Stimulated activated CD8-positive, alpha-beta memory T cell treated with anti-CD3 and anti-CD28 coated beads, Interleukin-15, amount 100 ng/mL, for 48 hours (primary cell): ENCODE results near the gene FCF1.

Experiments used
- DNase-seq, 2 donors: peaks; one replicate each; pipeline ENCODE4 v3.0.0-alpha.2; 2020; ENCODE audit warnings: low read depth in 2 of 2

The FCF1 gene

DNA sequence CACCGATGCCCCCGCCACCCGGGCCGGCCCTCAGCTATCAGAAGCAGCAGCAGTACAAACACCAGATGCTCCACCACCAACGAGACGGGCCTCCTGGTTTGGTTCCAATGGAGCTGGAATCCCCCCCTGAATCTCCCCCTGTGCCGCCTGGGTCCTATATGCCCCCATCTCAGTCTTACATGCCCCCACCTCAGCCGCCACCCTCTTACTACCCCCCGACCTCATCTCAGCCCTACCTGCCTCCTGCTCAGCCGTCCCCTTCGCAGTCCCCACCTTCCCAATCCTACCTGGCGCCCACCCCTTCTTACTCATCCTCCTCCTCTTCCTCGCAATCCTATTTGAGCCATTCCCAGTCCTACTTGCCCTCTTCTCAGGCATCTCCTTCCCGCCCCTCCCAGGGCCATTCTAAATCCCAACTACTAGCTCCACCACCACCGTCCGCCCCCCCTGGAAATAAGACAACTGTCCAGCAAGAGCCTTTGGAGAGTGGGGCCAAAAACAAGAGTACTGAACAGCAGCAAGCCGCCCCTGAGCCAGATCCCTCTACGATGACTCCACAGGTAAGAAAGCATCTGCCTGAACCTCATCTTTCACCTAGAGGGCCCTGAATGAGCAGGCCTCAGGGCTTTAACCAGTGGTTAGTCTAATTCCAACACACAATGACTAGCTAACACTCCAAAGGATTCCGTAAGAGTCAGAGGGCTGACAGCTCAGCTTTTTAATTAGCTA lies 51.0 kb downstream of the FCF1 start:
- no peak for DNase-seq

DNA sequence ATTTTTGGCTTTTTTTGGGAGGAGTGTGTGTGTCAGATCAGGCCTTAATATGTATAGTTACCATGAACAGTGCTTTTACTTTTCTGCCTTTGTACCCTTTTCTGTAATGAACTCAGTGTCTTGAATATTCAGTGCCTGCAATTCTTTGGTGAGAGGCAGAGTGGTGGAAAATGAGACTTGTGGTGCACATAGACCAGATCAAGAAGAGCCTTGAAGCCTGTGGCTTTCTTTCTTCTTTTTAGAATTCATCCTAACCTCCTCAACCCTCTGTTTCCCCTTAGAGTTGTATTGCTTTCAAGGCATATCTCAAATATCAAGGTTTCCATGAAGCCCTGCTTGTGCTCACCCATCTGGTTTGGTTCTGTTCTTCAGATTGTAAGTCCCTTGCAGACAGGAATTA lies 52.8 kb downstream of the FCF1 start:
- no peak for DNase-seq

DNA sequence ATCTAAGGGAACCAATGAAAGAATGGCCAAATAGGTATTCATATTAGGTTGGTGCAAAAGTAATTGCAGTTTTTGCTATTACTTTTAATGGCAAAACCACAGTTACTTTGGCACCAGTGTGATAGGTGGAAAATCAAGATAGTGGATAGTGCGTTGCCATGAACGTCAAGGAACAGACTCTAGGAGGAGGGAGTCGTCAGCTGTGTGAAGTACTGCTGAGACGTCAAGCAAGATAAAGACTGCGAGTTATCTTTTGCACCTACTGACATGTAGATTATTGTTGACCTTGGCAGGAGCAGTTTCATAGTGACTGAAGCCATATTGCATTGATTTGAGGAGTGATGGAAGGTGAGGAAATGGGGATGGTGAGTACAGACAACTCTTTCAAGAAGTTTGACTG lies 58.5 kb downstream of the FCF1 start:
- DNase-seq = no peak

DNA sequence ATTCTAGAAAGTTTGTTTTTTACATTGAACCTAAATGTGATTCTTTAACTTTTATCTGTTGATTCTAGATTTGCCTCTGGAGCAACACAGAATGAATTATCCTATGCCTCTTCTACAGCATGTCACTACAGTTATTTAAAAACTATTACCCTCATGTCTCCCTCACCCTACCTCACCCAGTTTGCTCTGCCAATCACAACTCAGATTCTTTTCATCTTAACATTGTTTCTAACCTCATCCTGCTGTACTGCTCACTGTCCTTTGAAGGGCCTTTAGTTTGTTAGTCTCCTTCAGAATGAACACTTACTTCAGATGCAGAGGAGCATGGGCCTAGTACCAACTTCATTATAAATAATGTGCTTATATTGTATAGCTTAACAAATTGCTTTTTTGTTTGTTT lies 71.7 kb downstream of the FCF1 start:
- no peak for DNase-seq

DNA sequence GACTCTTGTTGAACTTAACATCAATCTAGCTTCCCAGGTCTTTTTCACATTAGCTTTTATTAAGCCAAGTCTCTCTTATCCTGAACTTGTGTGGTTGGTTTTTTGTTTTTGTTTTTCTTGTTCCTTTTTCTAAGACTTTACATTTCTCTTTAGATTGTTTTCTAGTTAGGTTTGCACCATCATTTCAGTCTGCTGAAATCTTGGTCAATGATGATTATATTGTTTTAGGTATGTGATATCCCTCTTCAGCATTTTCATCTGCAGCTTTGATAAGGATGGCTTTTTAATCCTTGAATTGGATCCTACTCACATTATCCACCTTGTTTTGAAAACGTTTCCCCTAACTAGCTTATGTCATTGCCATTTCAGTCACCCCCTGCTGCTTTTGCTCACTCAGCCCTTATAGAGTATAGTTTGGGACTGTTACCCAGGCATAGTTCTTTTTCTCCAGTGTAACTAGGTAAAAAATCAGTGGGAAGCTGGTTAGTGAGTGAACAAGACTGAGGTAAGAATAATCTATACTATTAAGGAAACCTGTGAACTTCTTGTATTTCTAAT lies 72.2 kb downstream of the FCF1 start:
- no peak for DNase-seq

DNA sequence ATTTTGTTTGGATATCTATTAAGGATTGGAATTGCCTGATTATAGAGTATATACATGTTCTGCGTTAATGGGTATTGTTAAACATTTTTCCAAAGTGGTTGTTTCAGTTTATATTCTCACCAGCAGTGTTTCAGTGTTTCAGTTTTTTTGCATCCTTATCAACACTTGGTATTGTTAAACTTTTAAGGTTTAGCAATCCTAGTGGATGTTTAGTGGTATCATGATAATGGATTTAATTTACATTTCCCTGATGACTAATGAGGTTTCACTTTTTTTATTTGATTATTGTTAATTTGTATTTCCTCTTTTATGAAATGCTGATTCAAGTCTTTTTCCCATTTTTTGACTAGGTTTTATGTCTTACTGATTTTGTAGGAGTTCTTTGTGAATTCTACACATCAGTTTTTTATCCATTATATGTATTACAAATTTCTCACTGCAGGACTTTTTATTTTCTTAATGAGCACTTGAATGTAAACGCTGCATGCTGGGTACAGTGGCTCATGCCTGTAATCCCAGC lies 73.9 kb downstream of the FCF1 start:
- DNase-seq = no peak
